HT1080 (cell line): ENCODE measurements around the gene FBLN1. TPM values are rescaled to one million over a fixed set of nuclear protein-coding genes. Genes with fewer than 3 reads are reported as not detected.
"Not testable (repeated sequence)": the region's sequence is repeated elsewhere in the genome, so short reads cannot be mapped to it uniquely, and the experiment has no call there.

Source experiments
- DNase-seq: peaks from one replicate; pipeline ENCODE4 v3.0.0-alpha.2; 2015; ENCODE audit warnings: low read depth
- total RNA-seq: library from RNA; depleted of rRNA; stranded (reverse); fragments of >200 nt; shearing (Covaris generic); gene quantifications from 2 replicates; pipeline ENCODE4 v1.2.3, GENCODE V29; 2014

FBLN1 gene
- total RNA-seq, 1 experiment from 2014 or later: 2.3 TPM

- DNase-seq: no peak
These were observed 25.9 kb upstream of the FBLN1 start for GRCh38 chr22:45476814-45477213.

DNA sequence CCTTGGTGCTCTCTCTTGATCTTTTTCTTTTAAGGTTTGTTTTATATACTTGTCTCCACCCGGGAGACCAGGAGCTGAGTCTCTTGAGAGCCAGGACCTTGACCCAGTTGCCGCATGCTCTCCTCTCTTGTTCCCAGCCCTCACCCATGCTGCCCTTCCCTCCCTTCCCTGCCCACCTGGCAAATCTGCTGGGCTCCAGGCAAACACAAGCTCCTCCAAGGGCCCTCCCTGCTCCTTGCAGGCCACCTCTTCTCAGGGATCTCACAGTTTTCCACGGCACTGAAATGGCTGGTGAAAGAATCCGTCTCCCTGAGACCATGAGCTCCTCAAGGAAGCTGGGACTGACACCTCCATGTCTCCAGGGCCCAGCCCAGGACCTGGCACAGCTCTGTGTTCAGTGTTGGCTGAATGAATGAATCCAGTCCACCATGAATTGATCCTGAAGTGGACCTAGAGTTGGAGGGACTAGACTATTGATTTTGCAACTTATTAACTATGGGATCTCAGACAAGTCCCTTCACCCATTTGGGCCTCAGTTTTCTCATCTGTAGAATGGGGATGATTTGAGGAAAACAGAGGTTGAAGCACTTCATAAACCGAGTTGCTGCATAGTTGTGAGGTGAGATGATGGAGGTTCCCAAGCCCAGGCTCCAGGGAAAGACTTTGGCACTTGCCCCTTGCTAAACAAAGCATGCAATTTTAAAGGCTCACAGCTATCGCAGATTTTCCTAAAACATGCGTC is 25.1 kb upstream of the FBLN1 start:
- no peak for DNase-seq

DNA sequence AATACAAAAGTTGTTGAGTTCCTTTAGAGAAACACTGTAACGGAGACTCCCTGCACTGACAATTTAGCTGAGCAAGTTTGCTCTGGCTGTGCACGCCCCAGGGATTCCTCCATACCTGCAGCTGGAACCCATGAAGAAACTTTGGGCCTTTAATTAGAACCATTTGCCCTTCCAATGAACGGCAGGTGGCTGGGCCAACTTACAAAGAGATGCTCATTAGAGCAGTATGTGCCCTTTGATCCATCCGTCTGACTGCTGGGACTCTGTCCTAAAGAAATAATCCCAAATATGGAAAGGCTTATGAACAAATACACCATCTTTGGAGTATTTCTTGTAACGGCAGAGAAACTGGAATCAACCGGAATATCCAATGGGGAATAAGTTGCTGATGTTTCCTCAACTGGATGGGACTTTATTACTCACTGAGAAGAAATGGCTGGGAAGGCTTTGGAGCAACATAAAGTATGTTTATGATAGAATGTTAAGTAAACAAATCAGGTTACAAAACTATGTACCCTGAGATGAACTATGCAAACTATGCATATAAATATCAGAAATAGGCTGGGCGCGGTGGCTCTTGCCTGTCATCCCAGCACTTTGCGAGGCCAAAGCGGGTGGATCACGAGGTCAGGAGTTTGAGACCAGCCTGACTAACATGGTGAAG is 24.4 kb upstream of the FBLN1 start:
- DNase-seq: no peak

DNA sequence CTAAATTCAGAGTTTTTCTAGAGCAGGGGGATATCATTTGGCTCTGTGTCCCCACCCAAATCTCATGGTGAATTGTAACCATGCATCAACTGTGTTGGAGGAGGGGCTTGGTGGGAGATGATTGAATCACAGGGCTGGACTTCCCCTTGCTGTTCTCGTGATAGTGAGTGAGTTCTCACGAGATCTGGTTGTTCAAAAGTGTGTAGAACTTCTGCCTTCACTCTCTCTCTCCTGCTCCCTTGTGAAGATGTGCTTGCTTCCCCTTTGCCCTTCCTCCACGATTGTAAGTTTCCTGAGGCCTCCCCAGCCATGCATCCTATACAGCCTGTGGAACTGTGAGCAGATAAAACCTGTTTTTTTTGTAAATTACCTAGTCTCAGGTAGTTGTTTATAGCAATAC is 22.0 kb upstream of the FBLN1 start:
- no peak for DNase-seq

GRCh38 chr22:45481661-45482060 is 21.0 kb upstream of the FBLN1 start:
- no peak for DNase-seq

GRCh38 chr22:45482169-45482568 is 20.5 kb upstream of the FBLN1 start:
- DNase-seq: no peak

DNA sequence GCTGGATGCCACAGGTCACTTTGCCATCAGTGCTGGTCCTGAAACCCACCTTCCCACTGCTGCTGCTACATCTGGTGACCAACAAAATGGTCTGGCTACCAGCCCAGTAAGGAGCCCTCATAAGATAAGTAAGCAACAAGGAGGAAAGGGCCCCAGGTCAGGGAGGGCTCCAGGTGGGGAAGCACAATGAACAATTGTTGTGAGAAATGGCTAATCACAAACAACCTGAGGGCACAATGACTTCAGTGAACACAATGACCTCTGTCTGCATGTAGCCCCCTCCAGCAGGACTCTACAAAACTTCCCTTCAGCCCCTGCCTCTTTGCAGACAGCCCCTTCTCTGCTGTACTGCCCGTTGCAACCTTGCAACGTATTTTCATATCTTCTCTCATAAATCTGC is 19.4 kb upstream of the FBLN1 start:
- DNase-seq: no peak

- DNase-seq: no peak
These were observed 18.7 kb upstream of the FBLN1 start for GRCh38 chr22:45483918-45484499.

GRCh38 chr22:45484742-45485141 is 17.9 kb upstream of the FBLN1 start:
- DNase-seq: no peak

DNA sequence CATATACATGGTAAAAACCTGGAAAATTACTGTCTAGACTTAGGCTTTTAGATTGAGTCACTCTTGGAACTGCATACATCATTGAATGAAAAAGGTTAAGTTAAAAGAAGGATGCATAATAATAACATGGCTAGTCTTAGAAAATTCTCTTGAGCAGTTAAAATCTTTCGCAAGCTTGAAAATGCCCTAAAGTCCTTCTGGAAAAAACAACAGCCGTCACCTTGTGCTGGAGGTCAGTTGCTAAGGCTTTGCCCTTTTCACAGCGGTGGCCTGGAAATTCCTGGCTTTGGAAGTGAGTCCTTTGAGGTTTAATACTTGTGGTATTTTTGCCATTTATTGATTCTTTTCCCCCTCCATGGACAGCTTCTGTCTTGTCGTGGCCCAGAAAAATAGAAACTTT is 17.4 kb upstream of the FBLN1 start:
- no peak for DNase-seq

- DNase-seq: no peak
These were observed 13.8 kb upstream of the FBLN1 start for GRCh38 chr22:45488764-45489370.

GRCh38 chr22:45490836-45491235 is 11.8 kb upstream of the FBLN1 start:
- DNase-seq: no peak

DNA sequence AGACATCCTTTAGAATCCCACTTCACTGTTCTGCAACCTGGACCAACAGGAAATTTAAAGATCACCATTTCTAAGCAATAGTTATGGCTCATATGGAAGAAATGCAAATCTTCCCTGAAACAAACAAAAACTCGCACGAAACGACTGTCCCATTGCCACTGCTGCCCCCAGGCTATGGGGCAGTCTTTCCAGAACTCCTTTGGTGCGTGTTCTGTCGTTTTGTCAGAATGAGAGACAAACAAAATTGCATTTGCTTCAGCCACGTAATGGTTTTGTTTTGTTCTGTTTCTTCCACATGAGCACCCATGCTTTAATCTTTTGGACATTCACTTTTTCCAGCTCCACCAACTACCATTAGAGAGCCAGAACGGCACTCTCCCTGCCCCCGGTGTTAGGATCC is 10.8 kb upstream of the FBLN1 start:
- no peak for DNase-seq

DNA sequence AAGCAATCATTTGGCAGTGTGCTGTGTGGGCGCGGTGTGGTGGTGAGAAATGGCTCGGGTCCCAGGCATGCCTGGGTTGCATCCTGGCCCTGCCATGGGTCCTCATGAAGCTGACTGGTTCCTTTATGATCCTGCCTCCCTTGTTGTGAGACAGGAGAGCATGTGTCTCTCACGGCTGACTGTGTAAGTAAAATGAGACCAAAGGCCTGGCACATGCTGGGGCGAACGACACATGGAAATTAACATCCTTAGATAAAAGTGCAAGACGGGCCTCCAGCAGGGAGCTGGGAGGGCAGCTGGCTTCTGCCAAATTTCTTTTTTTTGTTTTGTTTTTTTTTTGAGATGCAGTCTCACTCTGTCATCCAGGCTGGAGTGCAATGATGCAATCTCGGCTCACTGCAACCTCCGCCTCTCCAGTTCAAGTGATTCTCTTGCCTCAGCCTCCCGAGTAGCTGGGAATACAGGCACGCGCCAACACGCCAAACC is 9.4 kb upstream of the FBLN1 start:
- no peak for DNase-seq

DNA sequence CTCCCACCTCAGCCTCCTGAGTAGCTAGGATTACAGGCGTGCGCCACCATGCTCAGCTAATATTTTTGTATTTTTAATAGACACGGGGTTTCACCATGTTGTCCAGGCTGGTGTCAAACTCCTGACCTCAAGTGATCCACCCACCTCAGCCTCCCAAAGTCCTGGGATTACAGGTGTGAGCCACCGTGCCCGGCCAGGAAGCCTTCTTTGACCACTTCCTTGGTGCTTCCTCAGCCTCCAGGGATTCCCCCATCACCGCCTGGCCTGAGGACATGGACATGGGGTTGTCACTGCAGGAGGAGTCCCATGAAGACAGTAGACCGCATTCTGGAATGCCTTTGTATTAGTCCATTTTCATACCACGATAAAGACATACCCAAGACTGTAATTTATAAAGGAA is 8.4 kb upstream of the FBLN1 start:
- not testable (repeated sequence) for DNase-seq

- not testable (repeated sequence) for DNase-seq
These were observed 7.1 kb upstream of the FBLN1 start for GRCh38 chr22:45495616-45496015.

DNA sequence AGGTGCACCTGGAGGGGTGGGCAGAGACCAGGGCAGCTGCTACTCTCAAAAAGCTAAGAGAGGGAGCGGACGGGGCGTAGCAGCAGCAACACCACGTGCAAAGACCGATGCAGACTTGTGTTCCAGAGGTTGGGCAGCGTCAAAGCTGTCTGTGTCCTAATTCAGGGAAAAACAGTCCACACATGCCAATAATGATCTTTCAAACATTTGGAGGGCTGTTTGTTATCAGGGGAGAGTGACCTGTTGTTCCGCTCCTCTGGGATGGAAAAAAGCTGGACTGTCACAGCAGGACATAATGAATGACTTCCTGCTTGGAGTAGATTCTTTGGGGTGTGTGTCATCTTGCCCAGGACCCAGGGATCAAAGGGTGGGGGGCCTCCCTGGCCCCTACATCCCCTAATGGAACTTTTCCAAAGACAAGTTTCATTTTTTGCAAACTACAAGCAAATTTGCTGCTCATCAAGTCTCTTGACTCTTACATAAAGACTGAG is 6.2 kb upstream of the FBLN1 start:
- no peak for DNase-seq

DNA sequence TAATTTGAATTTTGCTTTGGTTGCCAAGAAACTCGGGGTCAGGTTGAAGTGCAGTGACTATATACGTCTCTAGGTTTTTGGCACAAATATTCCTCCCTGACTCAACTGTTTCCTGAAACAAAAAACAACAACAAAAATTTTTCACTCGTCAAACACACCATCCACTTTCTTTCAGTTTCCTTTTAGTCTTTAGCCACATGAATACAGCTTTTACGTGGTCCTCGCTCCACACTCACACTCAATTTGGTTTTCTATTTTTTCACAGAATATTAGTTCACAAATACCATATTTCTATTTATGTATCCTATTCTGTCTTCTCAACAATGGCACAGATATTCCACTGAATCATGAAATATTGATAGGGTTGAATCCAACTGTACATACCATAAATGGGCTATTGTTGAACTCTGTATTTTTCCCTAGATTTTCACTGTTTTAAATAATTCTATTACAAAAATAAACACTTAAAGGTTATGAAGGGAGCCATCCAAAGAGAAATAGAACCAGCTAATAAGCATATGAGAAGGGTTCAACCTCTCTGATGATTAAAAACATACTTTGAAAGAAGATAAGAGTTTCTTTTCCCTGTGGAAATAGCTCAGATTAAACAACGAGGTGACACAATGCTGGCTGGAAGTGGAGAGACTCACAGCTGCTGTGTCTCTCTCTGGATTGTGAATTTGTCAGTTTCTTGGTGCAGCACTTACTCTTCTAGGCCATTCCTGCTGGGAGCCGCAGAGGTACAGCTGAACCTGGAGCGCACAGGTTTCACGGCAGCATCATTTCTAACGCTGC is 5.1 kb upstream of the FBLN1 start:
- DNase-seq: no peak

- no peak for DNase-seq
These were observed 2.9 kb upstream of the FBLN1 start for GRCh38 chr22:45499746-45500145.

DNA sequence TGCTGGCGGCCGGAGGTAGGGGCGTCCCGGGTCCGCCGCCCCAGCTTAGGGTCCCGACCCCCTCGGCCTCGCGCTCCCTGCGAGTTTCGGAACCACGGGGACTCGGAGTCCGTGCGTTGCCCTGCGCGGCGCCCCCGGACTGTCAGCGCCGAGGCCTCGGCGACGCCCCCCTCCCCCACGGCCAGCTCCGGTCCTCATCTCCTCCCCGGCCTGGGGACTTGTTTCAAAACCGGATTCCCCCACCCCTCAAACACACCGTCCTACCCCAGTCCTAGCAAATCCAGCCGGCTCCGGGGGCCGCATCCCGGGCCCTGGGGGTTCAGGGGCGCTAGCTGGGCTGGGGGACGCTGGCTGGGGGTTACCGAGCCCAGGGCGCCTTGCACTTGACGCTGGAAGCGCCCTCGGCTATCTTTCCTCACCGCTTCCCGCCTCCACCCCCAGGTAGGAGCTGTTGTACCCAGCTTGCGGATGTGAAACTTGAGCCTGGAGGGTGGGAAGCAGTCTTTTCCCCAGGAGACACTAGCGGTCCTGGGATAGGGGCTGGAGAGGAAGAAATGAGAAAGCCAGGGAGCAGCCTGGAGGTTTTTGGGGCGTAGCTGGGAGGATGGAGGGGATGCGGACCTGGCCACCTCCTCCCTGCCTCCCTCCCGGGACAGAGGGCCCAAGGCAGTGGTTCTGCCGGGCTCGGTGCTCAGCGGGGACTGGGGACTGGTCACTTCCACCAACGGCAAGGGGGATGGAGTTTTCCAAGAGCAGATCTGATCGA is 550 bp downstream of the FBLN1 start:
- no peak for DNase-seq
